Activated CD4-positive, CD25-positive, alpha-beta regulatory T cell treated with anti-CD3 and anti-CD28 coated beads, Interleukin-2, amount 50 U/mL, for 24 hours (primary cell): ENCODE data around the gene GPC6.

Experiments used
- ATAC-seq, 2 donors: fragments of 150-1000 bp; cut with Tn5 transposase; one replicate each; pipeline ENCODE4 v1.10.0; 2021; ENCODE audit warnings: mild to moderate bottlenecking in 1 of 2, moderate library complexity in 1 of 2

The GPC6 gene

GRCh38 chr13:93517658-93518057 is 291.1 kb downstream of the GPC6 start:
- no peak for ATAC-seq

GRCh38 chr13:93521307-93521706 is 294.7 kb downstream of the GPC6 start:
- no peak for ATAC-seq

- ATAC-seq = no peak
Measured at GRCh38 chr13:93522501-93522900, 295.9 kb downstream of the GPC6 start.

GRCh38 chr13:93525087-93525486 is 298.5 kb downstream of the GPC6 start:
- ATAC-seq = no peak

DNA sequence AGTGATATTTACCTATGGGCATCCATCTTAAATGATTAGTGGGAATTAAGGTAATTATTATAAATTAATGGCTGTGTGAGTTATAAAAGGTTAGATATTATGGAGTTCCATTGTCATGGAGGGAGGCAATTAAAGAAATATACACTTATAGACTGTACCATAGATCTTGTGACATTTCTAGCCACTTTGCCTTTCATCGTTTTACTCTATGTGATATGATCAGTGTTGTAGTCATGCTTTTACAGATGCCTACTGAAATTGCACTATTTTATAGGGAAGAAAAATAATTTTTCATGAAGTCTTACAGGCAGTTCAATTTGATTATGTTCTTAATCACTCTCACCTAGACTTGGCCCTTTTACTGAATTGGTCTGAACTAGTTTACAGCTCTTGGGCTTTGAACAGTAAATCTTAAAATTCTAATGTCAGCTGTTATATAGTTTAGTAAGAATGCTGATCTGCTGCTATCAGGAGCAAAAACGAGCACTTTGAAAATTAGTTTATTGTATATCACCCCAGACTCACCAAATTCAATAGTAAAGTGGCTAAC is 301.2 kb downstream of the GPC6 start:
- no peak for ATAC-seq

DNA sequence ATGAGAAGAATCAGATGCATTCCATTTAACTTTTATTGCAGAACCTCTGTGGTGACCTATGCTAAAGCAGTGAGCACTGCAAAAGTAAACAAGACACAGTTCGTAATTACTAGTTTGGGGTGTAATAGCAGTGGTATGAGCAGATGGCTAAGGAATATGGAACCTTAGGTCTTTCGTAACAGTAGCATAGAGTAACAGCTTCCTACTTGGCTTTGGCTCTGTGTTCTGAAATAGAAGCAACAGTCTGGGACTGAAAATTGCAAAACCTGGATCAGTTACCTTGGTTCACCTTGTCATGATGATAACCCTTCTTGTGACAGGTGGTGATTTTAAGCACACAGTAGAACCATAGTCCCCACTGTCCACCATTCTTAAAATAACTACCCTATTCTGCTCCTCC is 303.4 kb downstream of the GPC6 start:
- no peak for ATAC-seq

DNA sequence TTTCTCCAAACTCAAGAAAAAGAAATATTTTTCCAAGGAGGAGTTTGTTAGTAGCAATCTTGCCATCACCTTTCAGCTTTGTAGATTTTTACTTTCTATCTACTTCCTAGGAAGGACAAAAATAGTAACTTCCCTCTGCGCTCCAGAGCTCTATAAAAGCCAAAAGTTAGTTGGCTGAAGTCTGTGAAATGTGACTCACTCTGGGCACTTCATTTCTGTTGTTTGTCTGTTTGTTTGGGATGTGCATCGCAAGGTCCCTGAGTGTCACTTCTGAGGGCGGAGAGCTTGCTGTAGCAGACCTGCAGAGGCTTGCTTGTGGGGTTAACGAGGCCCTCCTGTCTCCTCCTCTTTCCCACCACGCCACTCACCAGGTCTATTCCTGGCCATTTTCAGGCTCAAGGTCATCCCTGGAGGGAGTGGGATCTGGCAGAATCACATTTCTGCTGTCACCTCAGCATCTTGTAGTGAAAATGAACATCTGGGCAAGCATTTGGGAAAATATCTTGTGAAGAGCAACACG is 307.6 kb downstream of the GPC6 start:
- ATAC-seq = no peak

- ATAC-seq = no peak
Measured at GRCh38 chr13:93535251-93535650, 308.6 kb downstream of the GPC6 start.

GRCh38 chr13:93539914-93540313 is 313.3 kb downstream of the GPC6 start:
- ATAC-seq = no peak

- no peak for ATAC-seq
Measured at GRCh38 chr13:93547886-93548285, 321.3 kb downstream of the GPC6 start.

GRCh38 chr13:93549326-93550005 is 322.9 kb downstream of the GPC6 start:
- ATAC-seq = no peak

- ATAC-seq = no peak
Measured at GRCh38 chr13:93550236-93550635, 323.6 kb downstream of the GPC6 start.

- no peak for ATAC-seq
Measured at GRCh38 chr13:93552596-93552995, 326.0 kb downstream of the GPC6 start.

GRCh38 chr13:93554514-93554913 is 327.9 kb downstream of the GPC6 start:
- ATAC-seq = no peak

DNA sequence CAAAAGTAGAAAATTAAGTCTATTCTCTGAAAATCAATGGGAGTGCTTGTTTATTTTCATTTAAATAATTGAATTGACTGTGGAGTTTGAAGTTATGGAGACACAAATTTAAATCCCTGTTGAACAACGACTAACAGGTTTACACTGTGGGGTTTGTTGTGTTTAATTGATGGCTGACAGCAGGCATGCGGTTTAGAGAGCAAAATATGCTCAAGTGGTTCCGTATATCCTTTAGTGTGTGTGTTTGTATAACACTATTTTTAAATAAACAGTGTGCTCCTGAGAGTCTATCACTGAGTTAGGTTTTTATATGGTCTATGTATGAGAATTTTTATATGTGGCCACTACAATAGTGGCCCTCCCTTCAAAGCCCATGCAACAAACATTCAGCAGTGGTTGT is 332.0 kb downstream of the GPC6 start:
- ATAC-seq = no peak

DNA sequence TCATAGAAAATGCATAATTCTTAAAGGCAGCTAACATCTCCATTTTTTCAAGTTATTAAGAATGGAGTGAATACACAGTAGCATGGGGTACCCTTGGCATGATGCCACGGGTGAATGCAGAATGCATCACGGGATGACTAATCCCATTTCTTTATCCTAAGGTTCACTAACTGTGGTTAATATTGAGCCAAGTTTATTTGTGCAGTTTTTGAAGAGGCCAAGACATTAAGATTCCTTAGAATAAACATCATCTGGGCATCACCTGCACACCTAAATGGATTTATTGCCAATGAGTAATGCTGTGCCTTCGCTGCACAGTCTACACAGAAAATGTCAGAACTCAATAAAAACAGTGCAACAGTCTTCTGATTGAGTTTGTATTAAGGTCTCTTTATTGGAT is 333.1 kb downstream of the GPC6 start:
- ATAC-seq = no peak

DNA sequence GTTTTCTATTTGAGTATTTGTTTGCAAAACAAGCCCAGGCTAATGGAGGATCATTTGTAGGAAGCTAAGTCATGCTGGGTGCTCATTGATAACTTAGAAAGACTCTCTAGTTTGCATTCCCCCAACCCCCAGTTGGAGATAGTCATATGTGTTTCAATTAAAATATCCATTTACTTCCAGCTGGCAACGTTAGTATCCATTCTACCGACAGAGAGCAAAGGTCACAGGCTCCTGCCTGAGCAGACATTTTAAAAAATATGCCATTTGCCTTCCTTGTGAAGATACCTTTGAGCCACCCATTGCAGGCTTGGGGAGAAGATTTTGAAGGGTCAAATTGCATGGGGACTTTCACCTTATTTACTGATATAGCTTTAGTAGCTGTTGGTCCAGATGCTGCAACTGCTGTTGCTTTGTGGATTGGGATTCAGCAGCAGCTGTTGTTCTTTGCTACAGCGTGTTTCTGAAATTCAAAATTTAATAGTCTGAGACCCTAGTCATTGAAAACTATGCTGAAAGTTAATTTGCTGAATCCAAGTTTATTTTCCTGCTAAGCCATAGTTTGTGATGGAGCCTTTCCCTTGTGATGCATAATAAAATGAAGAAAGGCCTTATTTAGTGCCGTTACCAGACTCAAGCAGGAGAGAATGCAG is 335.1 kb downstream of the GPC6 start:
- ATAC-seq = no peak

DNA sequence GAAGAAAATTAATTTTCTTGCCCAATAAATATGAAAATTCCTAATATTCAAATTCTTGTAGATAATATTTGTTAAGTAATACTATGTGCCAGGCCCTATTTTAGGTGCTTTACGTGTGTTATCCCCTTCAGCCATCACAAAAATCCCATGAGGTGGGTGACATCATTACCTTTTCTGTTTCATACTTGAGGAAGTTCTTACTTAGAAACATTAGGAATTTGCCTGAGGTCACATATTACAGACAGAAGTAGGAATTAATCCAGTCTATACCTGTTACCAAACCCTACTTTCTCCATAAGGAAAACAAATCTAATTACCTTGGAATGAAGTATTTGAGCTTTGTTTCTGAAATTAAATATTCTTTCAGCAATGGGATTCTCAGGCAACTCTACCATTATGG is 336.1 kb downstream of the GPC6 start:
- ATAC-seq = no peak

DNA sequence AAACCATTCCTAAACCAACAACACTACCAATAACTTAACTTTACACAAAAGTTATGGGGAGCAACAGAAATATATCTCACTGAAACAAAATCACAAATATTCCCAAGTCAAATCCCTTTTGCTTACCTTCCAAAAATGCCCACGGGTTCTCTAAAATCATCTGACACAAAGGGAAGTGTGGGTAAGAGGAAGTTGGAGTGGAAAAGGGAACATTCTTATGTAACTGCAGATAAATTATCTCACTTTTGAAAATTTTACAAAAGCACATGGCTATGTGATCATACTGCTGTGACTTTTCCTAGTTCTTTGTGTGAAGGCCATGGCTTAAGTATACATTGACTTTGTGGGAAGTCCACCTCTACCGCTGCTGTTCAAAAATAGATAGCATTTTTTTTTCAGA is 350.5 kb downstream of the GPC6 start:
- ATAC-seq = no peak

GRCh38 chr13:93589788-93590187 is 363.2 kb downstream of the GPC6 start:
- ATAC-seq = no peak

DNA sequence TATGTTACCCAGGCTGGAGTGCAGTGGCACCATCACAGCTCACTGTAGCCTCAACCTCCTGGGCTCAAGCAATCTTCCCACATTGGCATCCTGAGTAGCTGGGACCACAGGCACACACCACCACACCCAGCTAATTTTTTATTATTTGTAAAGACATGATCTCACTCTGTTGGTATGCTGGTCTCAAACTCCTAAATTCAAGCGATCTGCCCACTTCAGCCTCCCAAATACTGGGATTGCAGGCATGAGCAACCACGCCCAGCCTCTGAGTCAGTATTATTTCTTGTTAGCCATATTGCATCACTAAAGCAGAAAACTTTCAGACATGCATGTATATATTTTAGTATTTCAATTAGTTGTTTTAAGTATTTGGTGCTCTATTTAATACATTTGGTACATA is 376.4 kb downstream of the GPC6 start:
- no peak for ATAC-seq

DNA sequence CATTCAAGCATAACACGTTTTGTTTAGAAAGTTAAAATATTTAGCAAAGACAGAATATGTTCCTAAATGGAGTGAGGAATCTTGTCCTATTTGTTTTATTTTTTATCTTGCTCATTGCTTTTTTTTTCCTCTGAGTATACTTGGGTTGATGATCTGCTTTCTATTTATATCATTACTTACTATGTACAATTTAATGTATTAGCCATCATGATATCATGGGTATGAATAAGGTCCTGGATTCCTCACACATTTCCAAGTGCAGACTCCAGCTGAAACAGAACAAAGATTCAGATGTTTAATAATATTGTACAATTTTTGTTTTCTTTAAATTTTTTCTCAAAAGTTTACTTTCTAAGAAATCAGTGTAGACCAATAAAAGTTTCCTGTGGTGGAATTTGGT is 388.2 kb downstream of the GPC6 start:
- ATAC-seq = no peak

- no peak for ATAC-seq
Measured at GRCh38 chr13:93620181-93620765, 393.7 kb downstream of the GPC6 start.

DNA sequence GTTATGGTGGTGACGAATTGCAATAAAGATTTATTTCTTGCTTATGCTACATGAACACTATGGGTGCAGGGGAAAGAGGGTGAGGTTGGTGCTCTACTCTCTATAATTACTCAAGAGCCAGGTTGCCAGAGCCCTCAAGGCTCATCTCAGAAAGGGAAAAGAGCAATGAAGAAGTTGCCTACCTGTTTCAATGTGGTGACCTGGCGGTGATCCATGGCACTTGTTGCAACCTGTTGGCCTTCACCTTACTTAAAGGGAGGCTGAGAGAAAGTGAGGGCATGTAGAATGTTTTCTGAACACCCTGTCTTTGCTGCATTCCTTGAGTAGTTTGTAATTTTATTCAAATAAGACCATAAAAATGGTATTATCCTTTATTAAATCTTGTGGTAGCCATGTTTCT is 394.4 kb downstream of the GPC6 start:
- ATAC-seq = no peak
